Astrocyte (in vitro differentiated cells and primary cell): ENCODE results near the gene ADAM30. TPM values are rescaled to one million over a fixed set of nuclear protein-coding genes. Genes with fewer than 3 reads are reported as not detected.

Source experiments
- DNase-seq: peaks from one replicate; pipeline ENCODE4 v3.0.0-alpha.2; 2010; ENCODE audit warnings: low read depth
- FAIRE-seq: peaks from 2 replicates; lab custom pipeline; 2011; peaks lifted over from hg19 to GRCh38; lab: Jason Lieb, UNC
- H2AFZ ChIP-seq: 2 replicates; pipeline ENCODE4 v1.6.0; 2012; ENCODE audit warnings: low read depth, low read length, inconsistent platforms
- H3K27ac ChIP-seq: 2 replicates; pipeline ENCODE4 v1.5.1; 2011; ENCODE audit warnings: low read depth, low read length, inconsistent platforms
- H3K27me3 ChIP-seq: 2 replicates; pipeline ENCODE4 v1.6.0; 2011; ENCODE audit warnings: low read length, inconsistent platforms; ENCODE audit not compliant: insufficient read depth
- H3K36me3 ChIP-seq: 2 replicates; pipeline ENCODE4 v1.5.1; 2011; ENCODE audit warnings: low read length, inconsistent platforms; ENCODE audit not compliant: insufficient read depth
- H3K4me1 ChIP-seq: 2 replicates; pipeline ENCODE4 v1.5.1; 2011; ENCODE audit warnings: low read length, inconsistent platforms; ENCODE audit not compliant: insufficient read depth
- H3K4me2 ChIP-seq: 2 replicates; pipeline ENCODE4 v1.6.0; 2012; ENCODE audit warnings: low read length, inconsistent platforms
- H3K4me3 ChIP-seq: 2 replicates; pipeline ENCODE4 v1.5.1; 2011; ENCODE audit warnings: low read depth, mild to moderate bottlenecking, low read length, inconsistent platforms; ENCODE audit not compliant: insufficient read depth
- H3K79me2 ChIP-seq: 2 replicates; pipeline ENCODE4 v1.6.0; 2012; ENCODE audit warnings: mild to moderate bottlenecking, low read length, inconsistent platforms; ENCODE audit not compliant: insufficient read depth
- H3K9ac ChIP-seq: 2 replicates; pipeline ENCODE4 v1.6.0; 2012; ENCODE audit warnings: mild to moderate bottlenecking, low read length, inconsistent platforms
- H3K9me3 ChIP-seq: 2 replicates; pipeline ENCODE4 v1.5.1; 2012; ENCODE audit warnings: low read depth, mild to moderate bottlenecking, low read length, inconsistent platforms; ENCODE audit not compliant: insufficient read depth
- H4K20me1 ChIP-seq: 2 replicates; pipeline ENCODE4 v1.6.0; 2012; ENCODE audit warnings: low read length, inconsistent platforms; ENCODE audit not compliant: insufficient read depth
- H3K27ac Mint-ChIP-seq: one replicate; pipeline ENCODE4 v1.8.0; 2021; ENCODE audit warnings: mild to moderate bottlenecking, mixed read lengths; ENCODE audit not compliant: unreplicated experiment
- H3K27me3 Mint-ChIP-seq: one replicate; pipeline ENCODE4 v1.8.0; 2021; ENCODE audit warnings: low read depth, mixed read lengths; ENCODE audit not compliant: unreplicated experiment
- H3K36me3 Mint-ChIP-seq: one replicate; pipeline ENCODE4 v1.8.0; 2021; ENCODE audit warnings: low read depth, mixed read lengths; ENCODE audit not compliant: unreplicated experiment
- H3K4me1 Mint-ChIP-seq: one replicate; pipeline ENCODE4 v1.8.0; 2021; ENCODE audit warnings: low read depth, mixed read lengths; ENCODE audit not compliant: unreplicated experiment
- H3K4me3 Mint-ChIP-seq: one replicate; pipeline ENCODE4 v1.8.0; 2021; ENCODE audit warnings: mild to moderate bottlenecking, moderate library complexity, mixed read lengths; ENCODE audit not compliant: unreplicated experiment
- H3K9me3 Mint-ChIP-seq: one replicate; pipeline ENCODE4 v1.8.0; 2021; ENCODE audit warnings: mild to moderate bottlenecking, mixed read lengths; ENCODE audit not compliant: unreplicated experiment
- CTCF ChIP-seq: IDR thresholded peaks from 2 replicates; pipeline ENCODE4 v1.5.1; 2011; ENCODE audit warnings: low read depth, mild to moderate bottlenecking, inconsistent platforms, low read length, moderate library complexity; ENCODE audit not compliant: insufficient read depth
- EZH2 ChIP-seq: IDR thresholded peaks from 2 replicates; pipeline ENCODE4 v1.6.1; 2012; ENCODE audit warnings: mild to moderate bottlenecking, low read length, inconsistent platforms; ENCODE audit not compliant: insufficient read depth
- total RNA-seq: library from RNA; stranded (reverse); gene quantifications from 2 replicates; pipeline ENCODE4 v1.2.1, GENCODE V29; 2021

The ADAM30 gene
- total RNA-seq, 1 donor from 2014 or later: not detected

- FAIRE-seq: no peak
- no peaks in the 10 kb centered on the region for H3K9me3 ChIP-seq
- peaks cover 6% of the 10 kb centered on the region for H3K27me3 Mint-ChIP-seq
- H2AFZ ChIP-seq: no peak overlapping the region
- DNase-seq: no peak
- H3K4me2 ChIP-seq: no peak overlapping the region
- H3K36me3 Mint-ChIP-seq: peaks cover 17% of the 10 kb centered on the region
- H3K27me3 ChIP-seq: no peaks in the 10 kb centered on the region
- no peak overlapping the region for H3K4me3 ChIP-seq
- no peaks in the 10 kb centered on the region for H3K4me1 ChIP-seq
- H3K4me3 Mint-ChIP-seq: no peak overlapping the region
- no peaks in the 10 kb centered on the region for H3K79me2 ChIP-seq
- TF ChIP-seq CTCF (no peak), EZH2 (no peak)
- no peaks in the 10 kb centered on the region for H3K4me1 Mint-ChIP-seq
- peaks cover 15% of the 10 kb centered on the region for H3K9me3 Mint-ChIP-seq
- H3K9ac ChIP-seq: no peak overlapping the region
- no peaks in the 10 kb centered on the region for H4K20me1 ChIP-seq
- H3K27ac ChIP-seq: no peak overlapping the region
- no peak overlapping the region for H3K27ac Mint-ChIP-seq
- no peaks in the 10 kb centered on the region for H3K36me3 ChIP-seq
These were observed 7.1 kb upstream of the ADAM30 start for GRCh38 chr1:119903443-119903835.

GRCh38 chr1:119902775-119903442 is 6.6 kb upstream of the ADAM30 start:
- peaks cover 15% of the 10 kb centered on the region for H3K9me3 Mint-ChIP-seq
- Histone ChIP-seq H3K9ac (no peak overlapping the region), H3K27me3 (peaks cover 3% of the 10 kb centered on the region), H3K4me1 (no peaks in the 10 kb centered on the region), H3K36me3 (no peaks in the 10 kb centered on the region), H3K27ac (no peak overlapping the region), H2AFZ (no peak overlapping the region), H4K20me1 (no peaks in the 10 kb centered on the region), H3K9me3 (no peaks in the 10 kb centered on the region), H3K4me3 (no peak overlapping the region), H3K79me2 (no peaks in the 10 kb centered on the region), H3K4me2 (no peak overlapping the region)
- TF ChIP-seq EZH2 (no peak), CTCF (no peak)
- H3K4me1 Mint-ChIP-seq: no peaks in the 10 kb centered on the region
- H3K36me3 Mint-ChIP-seq: peaks cover 15% of the 10 kb centered on the region
- no peak overlapping the region for H3K4me3 Mint-ChIP-seq
- DNase-seq (no peak), FAIRE-seq (no peak)
- peaks cover 6% of the 10 kb centered on the region for H3K27me3 Mint-ChIP-seq
- no peak overlapping the region for H3K27ac Mint-ChIP-seq

GRCh38 chr1:119898981-119899720 is 2.8 kb upstream of the ADAM30 start:
- H3K9me3 Mint-ChIP-seq: peaks cover 4% of the 10 kb centered on the region
- Histone ChIP-seq H4K20me1 (no peaks in the 10 kb centered on the region), H3K4me2 (no peak overlapping the region), H3K27ac (no peak overlapping the region), H3K36me3 (no peaks in the 10 kb centered on the region), H2AFZ (no peak overlapping the region), H3K4me1 (no peaks in the 10 kb centered on the region), H3K27me3 (peaks cover 10% of the 10 kb centered on the region), H3K9me3 (no peaks in the 10 kb centered on the region), H3K79me2 (no peaks in the 10 kb centered on the region), H3K4me3 (no peak overlapping the region), H3K9ac (no peak overlapping the region)
- H3K27me3 Mint-ChIP-seq: peaks cover 14% of the 10 kb centered on the region
- FAIRE-seq: no peak
- no peaks in the 10 kb centered on the region for H3K4me1 Mint-ChIP-seq
- no peaks in the 10 kb centered on the region for H3K36me3 Mint-ChIP-seq
- no peak overlapping the region for H3K27ac Mint-ChIP-seq
- no peak for DNase-seq
- TF ChIP-seq EZH2: no peak
- no peak for TF ChIP-seq CTCF
- no peak overlapping the region for H3K4me3 Mint-ChIP-seq
